WTC11 (cell line): ENCODE results near the gene STN1. TPM values are rescaled to one million over a fixed set of nuclear protein-coding genes. Genes with fewer than 3 reads are reported as not detected.

Source experiments
- ATAC-seq: fragments of 200-7000 bp; cut with Tn5 transposase; 2 replicates; pipeline ENCODE4 v1.10.0; 2021; ENCODE audit warnings: mild to moderate bottlenecking, moderate library complexity
- CTCF ChIA-PET: fragments of 300-600 bp; sonication (Branson Sonifier 250); formaldehyde crosslinking; loops from one replicate; lab custom pipeline; 2021; ENCODE audit warnings: antibody characterized with exemption; lab: Charles Lee
- POLR2A ChIA-PET: fragments of 350-600 bp; sonication (Branson Sonifier 250); formaldehyde crosslinking; loops from one replicate; lab custom pipeline; 2021; ENCODE audit warnings: antibody characterized with exemption; lab: Charles Lee
- DNase-seq: peaks from one replicate; pipeline ENCODE4 v3.0.0; 2021; ENCODE audit warnings: low spot score
- H3K27ac Mint-ChIP-seq: 2 replicates; pipeline ENCODE4 v1.8.0; 2021; ENCODE audit warnings: mixed read lengths
- H3K27me3 Mint-ChIP-seq: 2 replicates; pipeline ENCODE4 v1.8.0; 2021; ENCODE audit warnings: low read depth, mild to moderate bottlenecking, moderate library complexity, mixed read lengths
- H3K36me3 Mint-ChIP-seq: 2 replicates; pipeline ENCODE4 v1.8.0; 2021; ENCODE audit warnings: mixed read lengths
- H3K4me1 Mint-ChIP-seq: 2 replicates; pipeline ENCODE4 v1.8.0; 2022; ENCODE audit warnings: mixed read lengths
- H3K4me3 Mint-ChIP-seq: 2 replicates; pipeline ENCODE4 v1.8.0; 2021; ENCODE audit warnings: mild to moderate bottlenecking, moderate library complexity, mixed read lengths
- H3K9me3 Mint-ChIP-seq: 2 replicates; pipeline ENCODE4 v1.8.0; 2021; ENCODE audit warnings: mixed read lengths
- ARID4B ChIP-seq: sonication (generic); formaldehyde crosslinking; IDR thresholded peaks from 2 replicates; pipeline ENCODE4 v1.8.0; 2023; ENCODE audit warnings: missing genetic modification reagents, mild to moderate bottlenecking, borderline replicate concordance
- CBFB ChIP-seq: sonication (generic); formaldehyde crosslinking; IDR thresholded peaks from 2 replicates; pipeline ENCODE4 v1.8.1; 2022; ENCODE audit warnings: mild to moderate bottlenecking, low read depth, missing genetic modification reagents
- CTCF ChIP-seq: fragments of 200-600 bp; IDR thresholded peaks from 2 replicates; pipeline ENCODE4 v1.8.0; 2022; ENCODE audit warnings: antibody characterized with exemption
- ETV6 ChIP-seq: sonication (generic); formaldehyde crosslinking; IDR thresholded peaks from 2 replicates; pipeline ENCODE4 v1.8.1; 2022; ENCODE audit warnings: mild to moderate bottlenecking, missing genetic modification reagents
- GABPB1 ChIP-seq: sonication (generic); formaldehyde crosslinking; IDR thresholded peaks from 2 replicates; pipeline ENCODE4 v1.8.1; 2023; ENCODE audit warnings: mild to moderate bottlenecking, missing genetic modification reagents
- GTF2I ChIP-seq: fragments of 250-450 bp; sonication (Bioruptor Pico); conservative IDR thresholded peaks from 2 replicates; pipeline ENCODE4 v1.4.0; 2021; ENCODE audit warnings: mild to moderate bottlenecking
- NFYB ChIP-seq: sonication (generic); formaldehyde crosslinking; conservative IDR thresholded peaks from 2 replicates; pipeline ENCODE4 v1.8.0; 2022; ENCODE audit warnings: low read depth, missing genetic modification reagents
- PRRX2 ChIP-seq: fragments of 250-450 bp; sonication (Bioruptor Pico); IDR thresholded peaks from 2 replicates; pipeline ENCODE4 v1.8.0; 2021; ENCODE audit warnings: mild to moderate bottlenecking
- SP1 ChIP-seq: sonication (generic); formaldehyde crosslinking; conservative IDR thresholded peaks from 2 replicates; pipeline ENCODE4 v1.8.1; 2022; ENCODE audit warnings: missing genetic modification reagents
- USF2 ChIP-seq: sonication (generic); formaldehyde crosslinking; IDR thresholded peaks from 2 replicates; pipeline ENCODE4 v1.8.1; 2023; ENCODE audit warnings: mild to moderate bottlenecking, missing genetic modification reagents, moderate library complexity
- ZBTB21 ChIP-seq: sonication (generic); formaldehyde crosslinking; IDR thresholded peaks from 2 replicates; pipeline ENCODE4 v1.8.1; 2023; ENCODE audit warnings: mild to moderate bottlenecking, missing genetic modification reagents, borderline replicate concordance
- ZNF317 ChIP-seq: sonication (generic); formaldehyde crosslinking; IDR thresholded peaks from 2 replicates; pipeline ENCODE4 v1.8.1; 2023; ENCODE audit warnings: low read depth, mild to moderate bottlenecking, moderate library complexity, missing genetic modification reagents, borderline replicate concordance
- ZNF423 ChIP-seq: fragments of 250-450 bp; sonication (Bioruptor Pico); IDR thresholded peaks from 2 replicates; pipeline ENCODE4 v2.1.2; 2022; ENCODE audit warnings: mild to moderate bottlenecking, moderate library complexity
- ZNF425 ChIP-seq: fragments of 250-450 bp; sonication (Bioruptor Pico); conservative IDR thresholded peaks from 2 replicates; pipeline ENCODE4 v1.9.0; 2021; ENCODE audit warnings: mild to moderate bottlenecking
- ZNF512 ChIP-seq: sonication (generic); formaldehyde crosslinking; IDR thresholded peaks from 2 replicates; pipeline ENCODE4 v1.8.1; 2022; ENCODE audit warnings: missing genetic modification reagents, borderline replicate concordance
- total RNA-seq: library from RNA; stranded (reverse); gene quantifications from 3 replicates; pipeline ENCODE4 v1.2.3, GENCODE V29; 2021

Gene STN1
- total RNA-seq, 1 experiment from 2014 or later = 13.9 TPM

- Mint-ChIP-seq H3K4me1 (peaks cover 66% of the 10 kb centered on the region), H3K27ac (no peak overlapping the region), H3K27me3 (no peaks in the 10 kb centered on the region), H3K9me3 (peaks cover 12% of the 10 kb centered on the region), H3K36me3 (peaks cover 16% of the 10 kb centered on the region), H3K4me3 (no peak overlapping the region)
- CTCF ChIA-PET = interaction anchor here (1.0 to 1.3 kb wide), 2 partner anchors 14 kb away, joined by 3 to 6 read pairs; no protein-coding TSS in a partner anchor
- peak; percentile 11 for ATAC-seq
- no peak for DNase-seq
- TF ChIP-seq NFYB (CRISPR knock-in tag) (no peak), ZNF423 (CRISPR knock-in tag) (peak; percentile 49; the same call in 1 of the 2 replicates)
- POLR2A ChIA-PET = no interaction called here
Measured at GRCh38 chr10:103834436-103835095, 83.4 kb downstream of the STN1 start.

- POLR2A ChIA-PET = no interaction called here
- peak overlapping the region; percentile 20; the same call in 1 of the 2 replicates for H3K4me3 Mint-ChIP-seq
Measured at GRCh38 chr10:103833731-103834365, 84.1 kb downstream of the STN1 start.

GRCh38 chr10:103832806-103833205 is 85.2 kb downstream of the STN1 start:
- ChIA-PET CTCF (interaction anchor here (1.1 kb wide), 1 partner anchor 21 kb away, joined by 3 read pairs; no protein-coding TSS in a partner anchor), POLR2A (no interaction called here)
- DNase-seq (no peak), ATAC-seq (no peak)
- Mint-ChIP-seq H3K36me3 (peaks cover 16% of the 10 kb centered on the region), H3K27me3 (no peaks in the 10 kb centered on the region), H3K4me1 (peaks cover 53% of the 10 kb centered on the region), H3K27ac (no peak overlapping the region), H3K4me3 (no peak overlapping the region), H3K9me3 (peaks cover 12% of the 10 kb centered on the region)
- TF ChIP-seq ZNF425 = no peak
- no peak for TF ChIP-seq ARID4B
- peak; percentile 81 for TF ChIP-seq GTF2I (CRISPR knock-in tag)
- no peak for TF ChIP-seq PRRX2
- TF ChIP-seq SP1 (CRISPR knock-in tag) = no peak

More at GRCh38 chr10:103833731-103834365, 84.1 kb downstream of the STN1 start:
- ATAC-seq = peak; percentile 82
- H3K27me3 Mint-ChIP-seq = no peaks in the 10 kb centered on the region
- peaks cover 16% of the 10 kb centered on the region for H3K36me3 Mint-ChIP-seq
- H3K9me3 Mint-ChIP-seq = peaks cover 12% of the 10 kb centered on the region
- H3K27ac Mint-ChIP-seq = peak overlapping the region; percentile 48; the same call in 1 of the 2 replicates
- H3K4me1 Mint-ChIP-seq = peaks cover 62% of the 10 kb centered on the region
- TF ChIP-seq ZBTB21 = 0 out of 2 replicates have a peak, but pooled peaks have one; percentile 18
- peak; percentile 56; the same call in 1 of the 2 replicates for TF ChIP-seq GABPB1
- 0 out of 2 replicates have a peak, but pooled peaks have one; percentile 11 for TF ChIP-seq USF2
- no peak for TF ChIP-seq ZNF317 (CRISPR knock-in tag)
- peak; percentile 28; the same call in 1 of the 2 replicates for TF ChIP-seq ETV6 (CRISPR knock-in tag)
- no peak for TF ChIP-seq CTCF
- TF ChIP-seq ZNF512 = no peak
- no peak for TF ChIP-seq CBFB (CRISPR knock-in tag)
- TF ChIP-seq, all 79 proteins: peak for 4
- CTCF ChIA-PET = interaction anchor here (0.8 to 1.3 kb wide), 3 partner anchors 10 to 22 kb away, joined by 3 to 6 read pairs (median 3); no protein-coding TSS in a partner anchor
- DNase-seq = peak; percentile 64
